Measurements from ENCODE around the gene SPEM2. TPM values are rescaled to one million over a fixed set of nuclear protein-coding genes. Genes with fewer than 3 reads are reported as not detected.

SPEM2 gene
- total and polyA plus RNA-seq, 2 experiments from 2014 or later, result not detected

GRCh38 chr17:7462474-7463371 is 37.3 kb downstream of the SPEM2 start:
- peaks cover 13% of the 10 kb centered on the region for H4K20me1 ChIP-seq (ENCODE audit: insufficient read depth, poor library complexity, severe bottlenecking)
- H3K4me1 ChIP-seq (ENCODE audit: insufficient read depth), result no peaks in the 10 kb centered on the region
- H2AFZ ChIP-seq, result no peak overlapping the region
- no peak overlapping the region for H3K27ac ChIP-seq
- peaks cover 16% of the 10 kb centered on the region for H3K79me2 ChIP-seq
- H3K4me2 ChIP-seq, result no peak overlapping the region
- no peaks in the 10 kb centered on the region for H3K9me2 ChIP-seq (replicated peaks; ENCODE audit: insufficient read depth)
- WGBS (ENCODE audit: low lambda C conversion rate, missing lambda C conversion rate), result 94% methylated on average over 41 of the region's 44 CpGs
- TF ChIP-seq EZH2phosphoT487 (IDR thresholded peaks at IDR 0.05; ENCODE audit: low read depth, severe bottlenecking, unreplicated experiment) (no peak), EZH2 (IDR thresholded peaks at IDR 0.05; ENCODE audit: borderline replicate concordance) (no peak), CTCF (IDR thresholded peaks at IDR 0.05; ENCODE audit: poor library complexity) (no peak)
- no peaks in the 10 kb centered on the region for H3K36me3 ChIP-seq (replicated peaks; ENCODE audit: insufficient read depth, low read depth)
- H3K9me3 ChIP-seq (ENCODE audit: low read depth), result no peaks in the 10 kb centered on the region
- H3K27me3 ChIP-seq, result no peaks in the 10 kb centered on the region
- no peak overlapping the region for H3K4me3 ChIP-seq
- DNase-seq (ENCODE audit: low spot score), result no peak

GRCh38 chr17:7463372-7463846 is 38.0 kb downstream of the SPEM2 start:
- H3K27me3 ChIP-seq, result no peaks in the 10 kb centered on the region
- no peaks in the 10 kb centered on the region for H3K9me2 ChIP-seq (replicated peaks; ENCODE audit: insufficient read depth)
- no peaks in the 10 kb centered on the region for H3K9me3 ChIP-seq (ENCODE audit: low read depth)
- no peaks in the 10 kb centered on the region for H3K4me1 ChIP-seq (ENCODE audit: insufficient read depth)
- TF ChIP-seq EZH2 (IDR thresholded peaks at IDR 0.05; ENCODE audit: borderline replicate concordance), result no peak
- no peak for TF ChIP-seq CTCF (IDR thresholded peaks at IDR 0.05; ENCODE audit: poor library complexity)
- no peak for TF ChIP-seq EZH2phosphoT487 (IDR thresholded peaks at IDR 0.05; ENCODE audit: low read depth, severe bottlenecking, unreplicated experiment)
- no peak for DNase-seq (ENCODE audit: low spot score)
- no peak overlapping the region for H3K4me2 ChIP-seq
- H3K79me2 ChIP-seq, result peaks cover 23% of the 10 kb centered on the region
- H4K20me1 ChIP-seq (ENCODE audit: insufficient read depth, poor library complexity, severe bottlenecking), result peaks cover 18% of the 10 kb centered on the region
- no peak overlapping the region for H3K27ac ChIP-seq
- no peaks in the 10 kb centered on the region for H3K36me3 ChIP-seq (replicated peaks; ENCODE audit: insufficient read depth, low read depth)
- no peak overlapping the region for H2AFZ ChIP-seq
- no peak overlapping the region for H3K4me3 ChIP-seq
- WGBS (ENCODE audit: low lambda C conversion rate, missing lambda C conversion rate), result 97% methylated on average over 7 of the region's 14 CpGs

GRCh38 chr17:7464081-7464480 is 38.7 kb downstream of the SPEM2 start:
- peaks cover 25% of the 10 kb centered on the region for H4K20me1 ChIP-seq (ENCODE audit: insufficient read depth, poor library complexity, severe bottlenecking)
- 94% methylated on average over 9 of the region's 9 CpGs for WGBS (ENCODE audit: low lambda C conversion rate, missing lambda C conversion rate)
- H3K4me1 ChIP-seq (ENCODE audit: insufficient read depth), result no peaks in the 10 kb centered on the region
- H3K36me3 ChIP-seq (replicated peaks; ENCODE audit: insufficient read depth, low read depth), result no peaks in the 10 kb centered on the region
- H3K4me2 ChIP-seq, result no peak overlapping the region
- no peak overlapping the region for H3K27ac ChIP-seq
- DNase-seq (ENCODE audit: low spot score), result no peak
- no peaks in the 10 kb centered on the region for H3K27me3 ChIP-seq
- peaks cover 30% of the 10 kb centered on the region for H3K79me2 ChIP-seq
- no peaks in the 10 kb centered on the region for H3K9me3 ChIP-seq (ENCODE audit: low read depth)
- no peaks in the 10 kb centered on the region for H3K9me2 ChIP-seq (replicated peaks; ENCODE audit: insufficient read depth)
- H2AFZ ChIP-seq, result no peak overlapping the region
- no peak for TF ChIP-seq EZH2 (IDR thresholded peaks at IDR 0.05; ENCODE audit: borderline replicate concordance)
- TF ChIP-seq CTCF (IDR thresholded peaks at IDR 0.05; ENCODE audit: poor library complexity), result no peak
- TF ChIP-seq EZH2phosphoT487 (IDR thresholded peaks at IDR 0.05; ENCODE audit: low read depth, severe bottlenecking, unreplicated experiment), result no peak
- no peak overlapping the region for H3K4me3 ChIP-seq
